ENCODE results near the gene RANBP9.

RANBP9 gene

GRCh38 chr6:13614126-13614925 lies 97.3 kb downstream of the RANBP9 start:
- Histone ChIP-seq H3K9me2 (replicated peaks; ENCODE audit: control insufficient read depth, low read length) (no peaks in the 10 kb centered on the region), H3K27ac (ENCODE audit: low read depth, low read length) (peak overlapping the region; percentile 71), H3K4me2 (ENCODE audit: low read length) (peak overlapping the region; percentile 83), H3F3A (ENCODE audit: control insufficient read depth, insufficient read depth) (peaks cover 28% of the 10 kb centered on the region), H3K9me3 (ENCODE audit: control insufficient read depth, insufficient read depth, low read length) (no peaks in the 10 kb centered on the region), H3K4me3 (ENCODE audit: low read length) (peak overlapping the region; percentile 99), H3K79me2 (ENCODE audit: control insufficient read depth, low read length) (peaks cover 64% of the 10 kb centered on the region), H3K27me3 (ENCODE audit: control insufficient read depth, low read length) (no peaks in the 10 kb centered on the region), H4K20me1 (ENCODE audit: control insufficient read depth, insufficient read depth, low read depth, low read length) (peaks cover 10% of the 10 kb centered on the region; the same call in 1 of the 2 replicates), H3K4me1 (ENCODE audit: control insufficient read depth, low read length) (peaks cover 54% of the 10 kb centered on the region), H3K36me3 (ENCODE audit: control insufficient read depth, low read length) (peaks cover 43% of the 10 kb centered on the region)
- TF ChIP-seq CTCF (IDR thresholded peaks at IDR 0.05; ENCODE audit: low read depth, low read length, poor library complexity, severe bottlenecking) (no peak), EZH2phosphoT487 (IDR thresholded peaks at IDR 0.05; ENCODE audit: borderline replicate concordance, low read length) (no peak)

- Histone ChIP-seq H3K79me2 (ENCODE audit: control insufficient read depth, low read length) (peaks cover 55% of the 10 kb centered on the region), H3K4me1 (ENCODE audit: control insufficient read depth, low read length) (peaks cover 54% of the 10 kb centered on the region), H3F3A (ENCODE audit: control insufficient read depth, insufficient read depth) (peaks cover 24% of the 10 kb centered on the region), H4K20me1 (ENCODE audit: control insufficient read depth, insufficient read depth, low read depth, low read length) (peaks cover 10% of the 10 kb centered on the region; the same call in 1 of the 2 replicates), H3K4me2 (ENCODE audit: low read length) (peak overlapping the region; percentile 83), H3K27me3 (ENCODE audit: control insufficient read depth, low read length) (no peaks in the 10 kb centered on the region), H3K9me2 (replicated peaks; ENCODE audit: control insufficient read depth, low read length) (no peaks in the 10 kb centered on the region), H3K36me3 (ENCODE audit: control insufficient read depth, low read length) (peaks cover 33% of the 10 kb centered on the region), H3K9me3 (ENCODE audit: control insufficient read depth, insufficient read depth, low read length) (no peaks in the 10 kb centered on the region), H3K27ac (ENCODE audit: low read depth, low read length) (peak overlapping the region; percentile 71), H3K4me3 (ENCODE audit: low read length) (peak overlapping the region; percentile 99)
- TF ChIP-seq EZH2phosphoT487 (IDR thresholded peaks at IDR 0.05; ENCODE audit: borderline replicate concordance, low read length) (no peak), CTCF (IDR thresholded peaks at IDR 0.05; ENCODE audit: low read depth, low read length, poor library complexity, severe bottlenecking) (peak; percentile 7)
These were observed 98.5 kb downstream of the RANBP9 start for GRCh38 chr6:13613029-13613594.

GRCh38 chr6:13611715-13612114 lies 99.9 kb downstream of the RANBP9 start:
- TF ChIP-seq EZH2phosphoT487 (IDR thresholded peaks at IDR 0.05; ENCODE audit: borderline replicate concordance, low read length) (no peak), CTCF (IDR thresholded peaks at IDR 0.05; ENCODE audit: low read depth, low read length, poor library complexity, severe bottlenecking) (no peak)
- peaks cover 20% of the 10 kb centered on the region for H3K36me3 ChIP-seq (ENCODE audit: control insufficient read depth, low read length)
- peaks cover 45% of the 10 kb centered on the region for H3K4me1 ChIP-seq (ENCODE audit: control insufficient read depth, low read length)
- peaks cover 42% of the 10 kb centered on the region for H3K79me2 ChIP-seq (ENCODE audit: control insufficient read depth, low read length)
- peak overlapping the region; percentile 83 for H3K4me2 ChIP-seq (ENCODE audit: low read length)
- no peaks in the 10 kb centered on the region for H3K9me3 ChIP-seq (ENCODE audit: control insufficient read depth, insufficient read depth, low read length)
- H3K27ac ChIP-seq (ENCODE audit: low read depth, low read length) = peak overlapping the region; percentile 71
- peaks cover 8% of the 10 kb centered on the region; the same call in 1 of the 2 replicates for H4K20me1 ChIP-seq (ENCODE audit: control insufficient read depth, insufficient read depth, low read depth, low read length)
- no peaks in the 10 kb centered on the region for H3K27me3 ChIP-seq (ENCODE audit: control insufficient read depth, low read length)
- H3K9me2 ChIP-seq (replicated peaks; ENCODE audit: control insufficient read depth, low read length) = no peaks in the 10 kb centered on the region
- H3K4me3 ChIP-seq (ENCODE audit: low read length) = peak overlapping the region; percentile 99
- peaks cover 24% of the 10 kb centered on the region for H3F3A ChIP-seq (ENCODE audit: control insufficient read depth, insufficient read depth)

All from DOHH2 (cell line).